GM10847 (cell line): Measurements from ENCODE around the gene COQ7.

Source experiments
- POLR2A ChIP-seq: IDR thresholded peaks from 2 replicates; pipeline ENCODE4 v1.6.1; 2011; ENCODE audit not compliant: insufficient read length; ENCODE audit errors: extremely low read depth

COQ7 gene

DNA sequence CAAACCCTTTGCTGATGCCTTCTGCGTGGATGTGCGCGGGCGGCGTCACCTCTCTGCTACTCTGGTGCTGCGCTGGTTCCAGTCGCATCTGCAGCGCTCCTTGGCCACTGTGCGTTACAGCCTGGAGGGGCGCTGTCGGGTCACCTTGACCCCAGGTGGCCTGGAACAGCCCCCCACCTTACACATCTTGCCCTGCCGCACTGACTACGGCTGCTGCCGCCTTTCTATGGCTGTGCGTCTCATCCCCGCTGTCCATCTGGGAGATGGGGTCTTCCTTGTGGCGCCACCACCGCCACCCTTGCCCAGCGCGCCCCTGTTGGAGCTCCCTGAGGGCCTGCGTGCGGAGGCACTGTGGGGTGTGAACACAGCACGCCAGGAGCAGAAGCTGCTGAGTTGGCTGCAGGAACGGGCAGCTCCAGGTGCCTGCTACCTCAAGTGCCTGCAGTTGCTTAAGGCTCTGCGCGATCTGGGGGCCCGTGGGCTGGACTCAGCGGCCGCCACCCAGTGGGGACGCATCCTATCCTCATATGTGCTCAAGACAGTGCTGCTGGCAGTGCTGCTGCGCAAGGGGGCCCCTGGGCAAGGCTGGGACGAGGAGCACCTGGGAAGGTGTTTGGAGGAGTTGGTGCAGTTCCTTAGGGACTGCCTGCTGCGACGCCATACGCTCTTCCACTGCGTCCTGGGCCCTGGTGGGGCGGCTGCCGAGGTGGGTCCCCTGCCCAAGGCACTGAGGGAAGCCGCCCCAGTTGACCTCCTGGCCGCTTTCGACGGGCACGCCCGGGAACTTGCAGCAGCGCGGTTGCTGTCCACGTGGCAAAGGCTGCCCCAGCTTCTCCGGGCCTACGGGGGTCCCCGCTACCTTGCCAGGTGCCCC lies 48.0 kb downstream of the COQ7 start:
- no peak for TF ChIP-seq POLR2A

- no peak for TF ChIP-seq POLR2A
Measured at GRCh38 chr16:19116711-19117449, 49.5 kb downstream of the COQ7 start.

GRCh38 chr16:19118938-19119431 lies 51.6 kb downstream of the COQ7 start:
- TF ChIP-seq POLR2A = no peak

GRCh38 chr16:19119564-19119963 lies 52.1 kb downstream of the COQ7 start:
- TF ChIP-seq POLR2A = no peak

- no peak for TF ChIP-seq POLR2A
Measured at GRCh38 chr16:19123535-19124178, 56.2 kb downstream of the COQ7 start.

DNA sequence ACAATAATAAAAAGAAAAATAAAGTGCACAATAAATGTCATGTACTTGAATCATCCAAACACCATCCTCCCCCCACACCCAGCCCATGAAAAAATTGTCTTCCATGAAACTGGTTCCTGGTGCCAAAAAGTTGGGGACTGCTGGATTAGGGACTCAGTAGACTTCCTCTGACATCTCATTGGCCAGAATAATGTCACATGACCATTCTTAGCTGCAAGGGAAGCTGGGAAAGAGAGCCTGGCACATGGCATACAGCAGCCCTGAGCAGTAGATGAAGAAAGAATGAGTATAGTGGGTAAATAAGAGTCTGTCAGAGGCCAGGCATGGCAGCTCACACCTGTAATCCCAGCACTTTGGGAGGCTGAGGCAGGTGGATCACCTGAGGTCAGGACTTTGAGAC lies 58.9 kb downstream of the COQ7 start:
- TF ChIP-seq POLR2A = no peak

- TF ChIP-seq POLR2A = no peak
Measured at GRCh38 chr16:19127205-19127604, 59.8 kb downstream of the COQ7 start.

GRCh38 chr16:19127674-19128131 lies 60.3 kb downstream of the COQ7 start:
- TF ChIP-seq POLR2A = no peak

- TF ChIP-seq POLR2A = no peak
Measured at GRCh38 chr16:19128454-19129200, 61.2 kb downstream of the COQ7 start.
